Smooth muscle cell (in vitro differentiated cells): Measurements from ENCODE around the gene AMDHD2. TPM values are rescaled to one million over a fixed set of nuclear protein-coding genes. Genes with fewer than 3 reads are reported as not detected.

Experiments used
- DNase-seq: peaks from one replicate; lab custom pipeline; 2025; ENCODE audit not compliant: unreplicated experiment; lab: John Stamatoyannopoulos, UW
- H2AFZ ChIP-seq: fragments of 200-600 bp; sonication (generic); 2 replicates; pipeline ENCODE4 v1.6.0; 2016; ENCODE audit warnings: antibody characterized with exemption, low read depth, mild to moderate bottlenecking
- H3F3A ChIP-seq: fragments of 200-600 bp; sonication (generic); 2 replicates; pipeline ENCODE4 v1.6.0; 2017; ENCODE audit warnings: antibody characterized with exemption, low read depth
- H3K27ac ChIP-seq: fragments of 200-600 bp; sonication (generic); 2 replicates; pipeline ENCODE4 v1.5.1; 2016; ENCODE audit warnings: low read depth, mild to moderate bottlenecking
- H3K27me3 ChIP-seq: fragments of 200-600 bp; sonication (generic); 2 replicates; pipeline ENCODE4 v1.6.1; 2016; ENCODE audit warnings: low read depth, mild to moderate bottlenecking
- H3K36me3 ChIP-seq: fragments of 200-600 bp; sonication (generic); 2 replicates; pipeline ENCODE4 v1.5.1; 2016; ENCODE audit warnings: low read depth
- H3K4me1 ChIP-seq: fragments of 200-600 bp; sonication (generic); 2 replicates; pipeline ENCODE4 v1.5.1; 2016; ENCODE audit warnings: low read depth
- H3K4me2 ChIP-seq: fragments of 200-600 bp; sonication (generic); 2 replicates; pipeline ENCODE4 v1.6.0; 2016; ENCODE audit warnings: mild to moderate bottlenecking
- H3K4me3 ChIP-seq: fragments of 200-600 bp; sonication (generic); 2 replicates; pipeline ENCODE4 v1.5.1; 2016; ENCODE audit warnings: mild to moderate bottlenecking
- H3K79me2 ChIP-seq: fragments of 200-600 bp; sonication (generic); 2 replicates; pipeline ENCODE4 v1.6.0; 2016; ENCODE audit warnings: low read depth, mild to moderate bottlenecking
- H3K9ac ChIP-seq: fragments of 200-600 bp; sonication (generic); 2 replicates; pipeline ENCODE4 v1.6.0; 2016; ENCODE audit warnings: low read depth
- H3K9me3 ChIP-seq: fragments of 200-600 bp; sonication (generic); replicated peaks from 2 replicates; pipeline ENCODE4 v1.5.1; 2016; ENCODE audit warnings: low read depth
- H4K20me1 ChIP-seq: fragments of 200-600 bp; sonication (generic); 2 replicates; pipeline ENCODE4 v1.6.0; 2016; ENCODE audit warnings: low read depth
- CTCF ChIP-seq: fragments of 200-600 bp; sonication (generic); IDR thresholded peaks from 2 replicates; pipeline ENCODE4 v1.5.1; 2017; ENCODE audit warnings: borderline replicate concordance, mild to moderate bottlenecking, antibody characterized with exemption; ENCODE audit not compliant: insufficient read depth, poor library complexity, severe bottlenecking
- WGBS: methylation state at CpG from one replicate; pipeline ENCODE4 v1.1.7; 2016; ENCODE audit warnings: low lambda C conversion rate; 5-methylcytosine and 5-hydroxymethylcytosine counted together
- polyA plus RNA-seq: library from polyadenylated mRNA; unstranded; fragments of >200 nt; fragmentation: Nextera tagmentation; extraction: Ambion mirVana; gene quantifications from 2 replicates; pipeline ENCODE4 v1.2.1, GENCODE V29; 2016
- total RNA-seq: library from RNA; depleted of rRNA; stranded (reverse); fragments of >200 nt; gene quantifications from 2 replicates; pipeline ENCODE4 v1.2.3, GENCODE V29; 2014

Gene AMDHD2
- total and polyA plus RNA-seq, 2 experiments from 2014 or later, result 12.0 to 14.2 TPM

GRCh38 chr16:2527784-2528100 lies 7.6 kb downstream of the AMDHD2 start:
- Histone ChIP-seq H3K27me3 (no peaks in the 10 kb centered on the region), H3K4me1 (peaks cover 6% of the 10 kb centered on the region), H3K4me3 (no peak overlapping the region), H3K79me2 (no peaks in the 10 kb centered on the region), H4K20me1 (no peaks in the 10 kb centered on the region), H3F3A (peaks cover 7% of the 10 kb centered on the region), H3K36me3 (no peaks in the 10 kb centered on the region), H3K27ac (no peak overlapping the region), H2AFZ (no peak overlapping the region), H3K9me3 (no peaks in the 10 kb centered on the region), H3K4me2 (no peak overlapping the region), H3K9ac (no peak overlapping the region)
- WGBS, result 98% methylated on average over 24 of the region's 24 CpGs
- TF ChIP-seq CTCF, result no peak
- no peak for DNase-seq

GRCh38 chr16:2528161-2529060 lies 8.2 kb downstream of the AMDHD2 start:
- H3K9me3 ChIP-seq, result no peaks in the 10 kb centered on the region
- H3K27me3 ChIP-seq, result no peaks in the 10 kb centered on the region
- no peak overlapping the region for H3K4me2 ChIP-seq
- no peak for TF ChIP-seq CTCF
- no peaks in the 10 kb centered on the region for H3K36me3 ChIP-seq
- no peak for DNase-seq
- H2AFZ ChIP-seq, result no peak overlapping the region
- H3K4me1 ChIP-seq, result peaks cover 6% of the 10 kb centered on the region
- H3K9ac ChIP-seq, result no peak overlapping the region
- H4K20me1 ChIP-seq, result no peaks in the 10 kb centered on the region
- peaks cover 7% of the 10 kb centered on the region for H3F3A ChIP-seq
- H3K4me3 ChIP-seq, result no peak overlapping the region
- H3K27ac ChIP-seq, result no peak overlapping the region
- WGBS, result 97% methylated on average over 34 of the region's 36 CpGs
- H3K79me2 ChIP-seq, result no peaks in the 10 kb centered on the region

GRCh38 chr16:2529061-2529931 lies 9.1 kb downstream of the AMDHD2 start:
- H2AFZ ChIP-seq, result no peak overlapping the region
- peak; percentile 7 for TF ChIP-seq CTCF
- no peaks in the 10 kb centered on the region for H4K20me1 ChIP-seq
- H3K4me2 ChIP-seq, result no peak overlapping the region
- H3K79me2 ChIP-seq, result no peaks in the 10 kb centered on the region
- no peak for DNase-seq
- H3K4me3 ChIP-seq, result no peak overlapping the region
- H3K27me3 ChIP-seq, result no peaks in the 10 kb centered on the region
- H3F3A ChIP-seq, result peaks cover 7% of the 10 kb centered on the region
- H3K4me1 ChIP-seq, result peaks cover 6% of the 10 kb centered on the region
- WGBS, result 98% methylated on average over 25 of the region's 32 CpGs
- no peaks in the 10 kb centered on the region for H3K36me3 ChIP-seq
- no peaks in the 10 kb centered on the region for H3K9me3 ChIP-seq
- no peak overlapping the region for H3K27ac ChIP-seq
- no peak overlapping the region for H3K9ac ChIP-seq
